Measurements from ENCODE around the gene KMT2B. TPM values are rescaled to one million over a fixed set of nuclear protein-coding genes. Genes with fewer than 3 reads are reported as not detected.

Gene KMT2B
- total RNA-seq, 1 experiment from 2014 or later, result 66.6 TPM

DNA sequence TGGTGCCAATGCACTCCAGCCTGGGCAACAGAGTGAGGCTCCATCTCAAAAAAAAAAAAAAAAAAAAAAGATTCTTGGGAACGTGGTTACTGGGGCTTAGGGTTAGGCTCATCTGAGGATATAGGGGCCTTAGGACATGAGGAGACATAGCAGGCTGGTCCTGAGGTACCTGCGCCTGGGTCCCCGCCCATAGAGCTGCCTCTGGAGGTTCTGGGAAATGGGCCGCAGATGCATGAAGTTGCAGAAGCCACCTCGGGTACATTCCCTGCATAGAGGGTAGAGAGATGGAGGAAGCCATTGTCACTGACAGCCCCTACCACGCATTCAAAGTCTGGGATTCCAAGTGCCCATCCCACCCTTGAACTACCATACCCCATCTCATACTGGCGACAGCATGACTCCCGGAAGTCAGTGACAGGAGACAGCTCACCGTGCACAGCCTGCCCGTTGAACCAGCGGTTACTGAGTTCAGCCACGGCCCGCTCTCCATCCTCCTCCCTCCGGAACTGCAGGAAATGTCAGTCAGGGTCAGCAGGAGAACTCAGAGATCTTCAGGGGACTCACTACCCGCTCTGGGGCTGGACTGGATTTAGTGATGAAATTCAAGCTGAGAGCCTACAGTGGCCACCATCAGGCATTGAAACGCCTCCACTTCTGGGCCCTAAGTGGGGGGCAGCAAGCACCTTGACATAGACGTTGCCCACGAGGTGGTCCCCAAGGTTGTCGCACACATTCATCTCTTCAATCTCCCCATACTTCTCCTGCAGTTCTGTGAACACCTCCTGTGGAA is 26.0 kb downstream of the KMT2B start (continued):
- TF ChIP-seq, protein P1, sequence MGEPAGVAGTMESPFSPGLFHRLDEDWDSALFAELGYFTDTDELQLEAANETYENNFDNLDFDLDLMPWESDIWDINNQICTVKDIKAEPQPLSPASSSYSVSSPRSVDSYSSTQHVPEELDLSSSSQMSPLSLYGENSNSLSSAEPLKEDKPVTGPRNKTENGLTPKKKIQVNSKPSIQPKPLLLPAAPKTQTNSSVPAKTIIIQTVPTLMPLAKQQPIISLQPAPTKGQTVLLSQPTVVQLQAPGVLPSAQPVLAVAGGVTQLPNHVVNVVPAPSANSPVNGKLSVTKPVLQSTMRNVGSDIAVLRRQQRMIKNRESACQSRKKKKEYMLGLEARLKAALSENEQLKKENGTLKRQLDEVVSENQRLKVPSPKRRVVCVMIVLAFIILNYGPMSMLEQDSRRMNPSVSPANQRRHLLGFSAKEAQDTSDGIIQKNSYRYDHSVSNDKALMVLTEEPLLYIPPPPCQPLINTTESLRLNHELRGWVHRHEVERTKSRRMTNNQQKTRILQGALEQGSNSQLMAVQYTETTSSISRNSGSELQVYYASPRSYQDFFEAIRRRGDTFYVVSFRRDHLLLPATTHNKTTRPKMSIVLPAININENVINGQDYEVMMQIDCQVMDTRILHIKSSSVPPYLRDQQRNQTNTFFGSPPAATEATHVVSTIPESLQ (CRISPR knock-in tag; IDR thresholded peaks at IDR 0.05), result no peak
- no peak for TF ChIP-seq CTCF (IDR thresholded peaks at IDR 0.05)
- TF ChIP-seq TEAD1 (CRISPR knock-in tag; IDR thresholded peaks at IDR 0.05), result no peak
- TF ChIP-seq, protein P2, sequence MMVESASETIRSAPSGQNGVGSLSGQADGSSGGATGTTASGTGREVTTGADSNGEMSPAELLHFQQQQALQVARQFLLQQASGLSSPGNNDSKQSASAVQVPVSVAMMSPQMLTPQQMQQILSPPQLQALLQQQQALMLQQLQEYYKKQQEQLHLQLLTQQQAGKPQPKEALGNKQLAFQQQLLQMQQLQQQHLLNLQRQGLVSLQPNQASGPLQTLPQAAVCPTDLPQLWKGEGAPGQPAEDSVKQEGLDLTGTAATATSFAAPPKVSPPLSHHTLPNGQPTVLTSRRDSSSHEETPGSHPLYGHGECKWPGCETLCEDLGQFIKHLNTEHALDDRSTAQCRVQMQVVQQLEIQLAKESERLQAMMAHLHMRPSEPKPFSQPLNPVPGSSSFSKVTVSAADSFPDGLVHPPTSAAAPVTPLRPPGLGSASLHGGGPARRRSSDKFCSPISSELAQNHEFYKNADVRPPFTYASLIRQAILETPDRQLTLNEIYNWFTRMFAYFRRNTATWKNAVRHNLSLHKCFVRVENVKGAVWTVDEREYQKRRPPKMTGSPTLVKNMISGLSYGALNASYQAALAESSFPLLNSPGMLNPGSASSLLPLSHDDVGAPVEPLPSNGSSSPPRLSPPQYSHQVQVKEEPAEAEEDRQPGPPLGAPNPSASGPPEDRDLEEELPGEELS (CRISPR knock-in tag; IDR thresholded peaks at IDR 0.05), result no peak
- no peak for TF ChIP-seq CBFB (CRISPR knock-in tag; IDR thresholded peaks at IDR 0.05; ENCODE audit: low read depth)
- TF ChIP-seq, protein P3, sequence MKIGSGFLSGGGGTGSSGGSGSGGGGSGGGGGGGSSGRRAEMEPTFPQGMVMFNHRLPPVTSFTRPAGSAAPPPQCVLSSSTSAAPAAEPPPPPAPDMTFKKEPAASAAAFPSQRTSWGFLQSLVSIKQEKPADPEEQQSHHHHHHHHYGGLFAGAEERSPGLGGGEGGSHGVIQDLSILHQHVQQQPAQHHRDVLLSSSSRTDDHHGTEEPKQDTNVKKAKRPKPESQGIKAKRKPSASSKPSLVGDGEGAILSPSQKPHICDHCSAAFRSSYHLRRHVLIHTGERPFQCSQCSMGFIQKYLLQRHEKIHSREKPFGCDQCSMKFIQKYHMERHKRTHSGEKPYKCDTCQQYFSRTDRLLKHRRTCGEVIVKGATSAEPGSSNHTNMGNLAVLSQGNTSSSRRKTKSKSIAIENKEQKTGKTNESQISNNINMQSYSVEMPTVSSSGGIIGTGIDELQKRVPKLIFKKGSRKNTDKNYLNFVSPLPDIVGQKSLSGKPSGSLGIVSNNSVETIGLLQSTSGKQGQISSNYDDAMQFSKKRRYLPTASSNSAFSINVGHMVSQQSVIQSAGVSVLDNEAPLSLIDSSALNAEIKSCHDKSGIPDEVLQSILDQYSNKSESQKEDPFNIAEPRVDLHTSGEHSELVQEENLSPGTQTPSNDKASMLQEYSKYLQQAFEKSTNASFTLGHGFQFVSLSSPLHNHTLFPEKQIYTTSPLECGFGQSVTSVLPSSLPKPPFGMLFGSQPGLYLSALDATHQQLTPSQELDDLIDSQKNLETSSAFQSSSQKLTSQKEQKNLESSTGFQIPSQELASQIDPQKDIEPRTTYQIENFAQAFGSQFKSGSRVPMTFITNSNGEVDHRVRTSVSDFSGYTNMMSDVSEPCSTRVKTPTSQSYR (CRISPR knock-in tag; IDR thresholded peaks at IDR 0.05), result no peak
- TF ChIP-seq E2F1 (CRISPR knock-in tag; IDR thresholded peaks at IDR 0.05), result no peak
- no peak for TF ChIP-seq GRHL2 (CRISPR knock-in tag; IDR thresholded peaks at IDR 0.05; ENCODE audit: insufficient replicate concordance, severe bottlenecking)
- TF ChIP-seq, protein P4, sequence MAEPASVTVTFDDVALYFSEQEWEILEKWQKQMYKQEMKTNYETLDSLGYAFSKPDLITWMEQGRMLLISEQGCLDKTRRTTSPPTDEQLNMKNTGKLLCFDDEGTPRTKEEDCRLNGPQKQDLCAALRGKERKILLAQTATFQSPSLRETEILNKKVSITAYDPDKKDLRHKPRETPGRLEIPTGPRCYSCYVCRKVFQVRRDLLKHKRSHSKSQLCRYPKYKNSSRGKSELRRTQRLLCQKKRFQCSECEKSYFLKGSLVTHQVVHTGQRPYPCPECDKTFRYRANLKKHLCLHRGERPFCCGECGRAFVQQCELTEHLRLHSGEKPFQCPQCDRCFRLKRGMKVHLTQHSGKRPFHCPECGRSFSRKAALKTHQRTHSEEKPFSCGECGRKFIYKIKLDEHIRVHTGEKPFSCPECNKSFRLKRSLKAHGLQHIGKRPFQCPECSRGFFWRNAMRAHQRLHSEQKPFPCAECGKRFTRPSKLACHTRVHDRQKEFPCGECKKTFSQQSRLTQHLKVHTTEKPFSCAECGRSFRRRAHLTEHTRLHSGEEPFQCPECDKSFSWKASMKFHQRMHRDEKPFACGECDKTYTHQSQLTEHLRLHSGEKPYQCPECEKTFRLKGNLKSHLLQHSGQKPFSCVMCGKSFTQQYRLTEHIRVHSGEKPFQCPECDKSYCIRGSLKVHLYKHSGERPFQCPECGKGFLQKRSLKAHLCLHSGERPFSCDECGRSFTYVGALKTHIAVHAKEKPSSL (CRISPR knock-in tag; conservative IDR thresholded peaks at IDR 0.05), result no peak
- TF ChIP-seq MLX (CRISPR knock-in tag; IDR thresholded peaks at IDR 0.05), result no peak
- TF ChIP-seq FOXP1 (CRISPR knock-in tag; IDR thresholded peaks at IDR 0.05; ENCODE audit: borderline replicate concordance), result no peak
- TF ChIP-seq ZNF396 (CRISPR knock-in tag; IDR thresholded peaks at IDR 0.05; ENCODE audit: borderline replicate concordance), result no peak
- TF ChIP-seq STAT6 (CRISPR knock-in tag; conservative IDR thresholded peaks at IDR 0.05; ENCODE audit: low read depth), result no peak
